HG03139 (cell line): Measurements from ENCODE around the gene CD44.
A peak's percentile ranks its signal among the peaks of the same experiment; 100 is the strongest.

Experiments
- ATAC-seq: cut with Tn5 transposase; IDR thresholded peaks from one replicate; pipeline ENCODE4 v1.9.1; 2021; ENCODE audit not compliant: unreplicated experiment

The CD44 gene

DNA sequence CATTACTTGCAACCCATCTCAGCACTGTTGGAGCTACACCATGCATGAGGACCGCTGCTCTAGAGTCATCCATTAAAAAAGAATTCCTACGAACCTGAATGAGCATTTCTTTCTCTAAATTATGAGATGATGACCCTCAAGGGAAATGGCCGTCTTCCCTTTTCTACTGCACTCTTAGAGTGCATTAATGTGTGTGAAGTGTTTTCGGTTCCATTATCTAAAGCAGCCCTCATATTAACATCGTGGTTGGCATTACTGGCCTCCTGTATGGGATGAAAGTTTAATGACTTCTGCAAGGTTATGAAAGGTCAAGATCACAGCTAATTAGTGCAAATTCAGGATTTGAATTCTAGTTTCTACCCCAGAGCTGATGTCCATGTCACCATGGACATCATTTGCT lies 16.7 kb downstream of the CD44 start:
- no peak for ATAC-seq

GRCh38 chr11:35157814-35158700 lies 19.1 kb downstream of the CD44 start:
- ATAC-seq: no peak

DNA sequence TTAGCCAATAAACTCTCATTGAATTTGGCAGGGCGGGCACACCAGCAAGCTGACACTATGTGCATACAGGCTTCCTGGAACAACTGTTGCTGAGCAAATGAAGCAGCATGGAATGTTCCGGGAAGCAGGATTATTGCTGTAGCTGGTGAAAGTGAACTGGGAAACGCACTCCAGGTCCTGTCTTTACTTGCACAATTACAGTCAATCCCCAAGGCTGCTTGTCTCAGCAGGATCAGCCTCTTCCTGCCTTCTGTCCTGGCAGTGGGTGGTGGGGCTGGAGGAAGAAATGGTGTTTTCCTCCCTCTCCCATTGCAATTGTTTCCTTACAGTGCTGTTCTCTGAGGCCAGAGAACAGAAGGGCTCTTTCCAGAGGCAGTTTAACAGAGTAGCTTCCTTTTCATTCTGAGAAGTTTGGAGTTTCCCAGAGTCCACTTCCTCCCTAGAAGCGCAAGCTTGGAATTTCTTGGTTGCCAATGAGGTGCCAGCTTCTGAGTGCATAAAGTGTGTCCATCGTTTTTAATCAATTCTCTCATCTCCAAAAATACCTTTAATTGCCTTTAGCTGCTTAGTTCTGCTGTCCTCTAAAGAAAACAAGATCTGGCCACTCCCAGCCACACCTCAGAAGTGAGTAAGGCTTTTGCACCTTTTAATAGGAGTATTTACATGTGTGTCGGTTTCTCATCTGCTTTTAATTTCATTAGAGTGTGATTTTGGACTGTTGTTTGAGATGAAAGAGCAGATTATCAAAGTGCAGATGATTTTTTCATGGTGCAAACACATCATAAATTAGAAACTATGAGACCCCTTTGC lies 19.9 kb downstream of the CD44 start:
- ATAC-seq: no peak

DNA sequence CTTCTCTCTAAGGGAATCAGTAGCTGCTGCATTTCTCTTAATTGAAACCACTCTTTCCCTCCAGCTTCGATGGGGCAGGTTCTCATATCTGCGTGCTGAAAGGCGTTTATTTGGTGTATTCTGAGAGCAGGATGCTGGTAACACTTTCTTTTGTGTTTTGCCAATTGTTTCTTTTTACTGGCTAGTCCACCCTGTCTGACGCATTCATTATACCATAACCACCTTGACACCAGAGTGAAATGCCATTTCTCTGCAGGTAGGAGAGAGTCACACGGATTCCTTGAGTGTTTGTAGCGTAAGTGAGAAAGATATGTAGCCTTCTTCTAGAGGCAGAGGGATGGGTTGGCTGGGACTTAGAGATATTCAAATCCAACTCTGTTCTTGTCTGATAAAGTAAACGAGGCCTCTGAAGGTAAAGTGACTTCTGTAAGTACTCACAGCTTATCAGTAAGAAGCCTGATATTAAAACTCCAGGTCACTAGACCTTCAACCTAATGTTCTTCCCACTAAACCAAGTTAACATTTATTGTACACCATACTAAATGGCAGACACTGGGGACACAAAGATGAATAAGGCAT lies 21.4 kb downstream of the CD44 start:
- ATAC-seq: no peak

- ATAC-seq: no peak
Measured at GRCh38 chr11:35160902-35161597, 22.1 kb downstream of the CD44 start.

- ATAC-seq: no peak
Measured at GRCh38 chr11:35162745-35163144, 23.8 kb downstream of the CD44 start.

- ATAC-seq: no peak
Measured at GRCh38 chr11:35163209-35163608, 24.2 kb downstream of the CD44 start.

DNA sequence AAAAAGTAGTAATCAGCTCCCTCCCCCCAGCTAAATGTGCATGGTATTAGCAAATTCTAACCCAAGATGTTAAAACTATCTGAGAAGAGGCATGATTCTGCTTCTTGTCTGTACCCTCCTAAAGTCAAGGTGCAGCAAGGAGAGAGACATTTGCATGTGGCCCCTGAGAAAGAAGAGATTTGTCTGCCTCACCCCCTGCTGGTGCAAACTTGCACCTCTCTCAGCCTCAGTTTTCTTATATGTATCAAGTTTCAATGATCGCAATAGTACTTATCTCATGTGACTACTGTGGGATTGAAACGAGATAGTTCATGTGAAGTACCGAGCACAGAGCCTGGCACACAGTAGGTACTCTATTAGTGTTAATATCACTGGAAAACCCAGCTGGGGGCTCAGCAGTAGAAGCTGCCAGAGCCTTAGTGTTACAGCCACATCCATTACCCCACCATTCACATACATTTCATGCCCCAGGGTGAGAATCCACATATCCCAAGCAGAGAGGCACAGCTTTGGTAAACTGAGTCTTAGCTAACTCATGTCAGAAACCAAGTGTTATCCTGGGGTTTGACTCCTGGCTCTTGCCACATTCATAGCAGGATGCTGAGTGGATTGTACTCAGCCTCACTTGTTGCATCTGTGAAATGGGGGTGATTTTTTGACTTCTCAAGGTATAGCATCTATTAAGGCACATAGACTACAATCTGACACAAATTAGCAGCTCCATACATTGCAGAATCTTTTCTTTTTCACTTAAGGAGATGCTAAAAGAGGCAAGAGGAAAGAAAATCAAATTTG lies 24.9 kb downstream of the CD44 start:
- peak; percentile 33 for ATAC-seq

DNA sequence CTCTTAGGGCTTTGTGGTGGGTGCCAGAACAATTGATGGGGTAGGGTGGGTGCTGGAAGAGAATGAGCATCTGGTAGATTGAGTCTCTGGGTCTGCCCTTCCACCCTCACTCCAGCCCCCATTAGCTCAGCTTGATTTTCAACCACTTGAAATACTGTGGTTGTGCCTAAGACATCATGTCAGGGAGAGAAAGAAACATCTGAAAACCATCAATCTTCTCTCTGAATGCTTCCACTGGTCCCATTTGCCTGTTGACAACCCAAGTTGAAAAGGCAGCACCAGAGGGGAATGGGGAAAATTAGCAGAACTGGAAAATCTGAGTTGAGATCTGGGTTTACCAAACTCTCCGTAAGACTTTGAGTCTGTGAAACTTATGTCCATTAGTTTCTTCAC lies 26.1 kb downstream of the CD44 start:
- ATAC-seq: no peak

GRCh38 chr11:35165423-35166368 lies 26.7 kb downstream of the CD44 start:
- peak; percentile 68 for ATAC-seq

DNA sequence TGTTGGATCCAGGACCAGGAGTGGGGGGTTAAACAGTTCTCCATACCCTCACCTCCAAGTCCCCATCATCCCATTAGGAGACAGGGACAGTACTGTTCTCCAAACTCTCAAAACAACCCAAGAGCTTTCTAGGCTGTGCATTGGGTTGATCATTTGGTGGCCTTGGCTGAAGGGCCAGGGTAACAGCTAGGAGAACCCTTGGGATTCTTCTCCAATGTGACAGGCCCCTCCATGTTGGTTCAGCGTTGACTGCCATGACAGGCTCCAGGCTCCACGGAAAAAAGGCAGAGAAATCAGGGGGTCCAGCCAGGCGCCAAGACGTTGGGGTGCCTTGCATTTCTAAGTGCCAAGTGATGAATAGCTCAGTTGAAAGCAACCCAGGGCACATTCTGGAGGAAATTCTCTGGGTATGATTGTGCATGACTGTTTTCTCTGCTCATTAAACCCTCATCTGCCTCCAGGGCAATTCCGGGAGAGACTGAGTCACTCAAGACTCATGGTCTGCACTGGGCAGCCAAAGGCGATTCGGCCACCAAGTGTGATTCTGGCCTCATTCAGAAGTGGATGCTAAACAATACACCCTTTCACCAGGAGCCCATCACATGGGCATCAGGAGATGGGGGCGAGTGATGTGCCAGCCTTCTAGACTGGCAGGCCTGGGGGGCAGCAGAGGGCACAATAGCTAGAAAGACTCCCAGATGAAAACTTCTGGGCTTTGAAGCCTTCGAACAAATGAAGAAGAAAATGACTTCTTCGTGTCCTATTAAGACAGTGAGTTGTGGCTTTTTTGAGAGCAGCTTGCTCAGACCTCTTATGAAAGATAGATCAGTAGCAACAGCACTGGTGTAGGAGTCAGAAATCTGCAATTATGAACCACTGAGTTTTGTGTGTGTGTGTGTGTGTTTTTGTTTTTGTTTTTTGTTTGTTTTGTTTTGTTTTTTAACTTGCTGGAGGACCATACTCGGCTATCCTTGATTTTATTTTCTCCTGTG lies 27.7 kb downstream of the CD44 start:
- no peak for ATAC-seq

GRCh38 chr11:35167426-35167954 lies 28.5 kb downstream of the CD44 start:
- ATAC-seq: no peak

DNA sequence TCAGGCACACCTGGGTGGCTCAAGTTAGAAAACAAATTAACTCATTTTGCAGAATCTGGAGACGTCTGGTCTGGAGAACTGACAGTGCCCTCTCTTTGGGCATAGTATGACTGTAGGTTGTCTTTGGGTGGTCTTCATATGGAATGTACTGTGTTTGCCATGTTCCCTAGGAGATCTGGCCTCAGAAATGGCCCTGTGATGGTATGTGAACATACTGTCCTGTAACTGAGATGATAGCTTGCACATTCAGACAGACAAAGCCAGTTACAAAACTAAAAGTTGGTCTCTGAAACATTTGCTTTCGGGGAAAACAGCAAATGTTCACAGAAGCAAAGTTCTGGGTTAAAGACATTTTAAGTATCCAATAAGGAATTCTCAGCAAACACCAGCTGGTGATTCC lies 29.7 kb downstream of the CD44 start:
- ATAC-seq: no peak

DNA sequence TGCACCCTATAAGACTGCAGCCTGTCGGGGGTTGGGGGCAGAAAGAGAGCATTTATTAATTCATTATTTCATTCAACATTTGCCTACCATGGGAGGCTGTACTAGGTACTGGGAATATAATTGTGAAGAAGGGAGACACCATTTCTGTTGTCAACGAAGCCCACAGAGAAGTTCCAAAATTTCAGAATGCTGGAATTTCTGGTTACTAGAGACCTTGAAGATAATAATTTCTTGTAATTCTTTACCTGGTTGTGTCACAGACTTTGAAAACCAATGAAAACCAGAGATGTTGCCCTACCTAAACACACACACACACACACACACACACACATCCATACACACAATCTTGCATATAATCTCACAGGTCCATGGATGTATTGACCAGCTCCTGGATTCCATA lies 30.1 kb downstream of the CD44 start:
- no peak for ATAC-seq

DNA sequence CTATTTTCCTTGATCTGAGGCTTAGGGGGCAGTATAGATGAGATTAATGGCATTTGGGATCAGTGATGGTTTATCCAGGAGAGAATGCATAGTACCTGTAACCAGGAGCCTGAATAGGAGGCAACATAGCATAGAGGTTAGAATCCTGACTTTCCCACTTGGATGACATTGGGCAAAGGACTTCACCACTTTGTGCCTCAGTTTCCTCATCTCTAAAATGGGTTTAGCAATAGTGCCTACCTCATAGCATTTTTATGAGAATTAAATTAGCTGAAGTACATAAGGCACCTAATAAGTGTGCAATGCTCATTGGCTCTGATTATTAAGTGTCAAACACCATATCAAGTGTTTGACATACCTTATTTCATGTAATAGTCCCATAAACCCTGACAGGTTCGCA lies 30.8 kb downstream of the CD44 start:
- ATAC-seq: no peak

GRCh38 chr11:35170503-35170902 lies 31.5 kb downstream of the CD44 start:
- no peak for ATAC-seq

GRCh38 chr11:35171226-35171625 lies 32.3 kb downstream of the CD44 start:
- ATAC-seq: no peak

- peak; percentile 47 for ATAC-seq
Measured at GRCh38 chr11:35173011-35173511, 34.1 kb downstream of the CD44 start.
